HG03575 (cell line): ENCODE data around the gene CDH23.

ENCODE experiments used
- ATAC-seq: cut with Tn5 transposase; IDR thresholded peaks from one replicate; pipeline ENCODE4 v1.9.1; 2021; ENCODE audit not compliant: unreplicated experiment, insufficient number of reproducible peaks, low FRiP score; ENCODE audit errors: extremely low read depth

Gene CDH23

DNA sequence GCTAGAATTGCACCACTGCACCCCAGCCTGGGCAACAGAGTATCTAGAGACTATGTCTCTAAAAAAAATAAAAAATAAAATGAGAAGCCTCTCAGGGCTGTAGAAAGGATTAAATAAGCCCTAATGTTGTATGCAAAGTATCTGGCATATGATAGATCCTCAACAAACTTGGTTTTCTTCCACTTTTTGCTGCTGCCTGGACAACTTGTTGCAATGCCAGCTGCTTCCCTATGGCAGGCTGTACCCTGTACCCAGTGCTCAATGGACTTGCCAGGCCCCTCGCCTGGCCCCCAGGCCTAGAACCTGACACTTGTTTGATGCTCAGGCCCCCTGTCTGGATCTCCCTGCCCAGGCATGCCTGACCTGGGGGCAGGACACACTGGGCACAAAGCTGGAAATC, 28.5 kb upstream of the CDH23 start:
- no peak for ATAC-seq

- no peak for ATAC-seq
Observed at GRCh38 chr10:71368643-71369042, 28.1 kb upstream of the CDH23 start.

DNA sequence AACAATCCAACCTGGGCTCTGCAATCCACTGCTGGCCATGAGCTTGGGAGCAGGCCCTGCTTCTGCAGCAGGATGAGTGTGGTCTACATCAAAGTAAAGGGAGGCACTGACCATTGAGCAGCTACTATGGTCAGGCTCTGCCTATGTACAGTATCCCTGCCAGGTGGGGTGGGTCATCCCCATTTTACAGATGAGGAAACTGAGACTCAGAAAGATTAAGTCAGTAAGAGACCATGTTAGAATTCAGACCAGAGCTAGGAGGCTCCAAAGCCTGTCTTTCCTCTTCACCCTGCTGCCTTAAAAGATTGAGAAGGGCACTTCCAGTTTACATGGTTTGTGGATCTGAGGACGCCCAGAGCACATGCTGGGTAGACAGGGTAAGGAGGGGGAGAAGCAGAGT, 27.1 kb upstream of the CDH23 start:
- no peak for ATAC-seq

- ATAC-seq = no peak
Observed at GRCh38 chr10:71370031-71370430, 26.7 kb upstream of the CDH23 start.

- no peak for ATAC-seq
Observed at GRCh38 chr10:71371750-71372166, 25.0 kb upstream of the CDH23 start.

- ATAC-seq = peak; percentile 35
Observed at GRCh38 chr10:71372882-71373495, 23.7 kb upstream of the CDH23 start.

DNA sequence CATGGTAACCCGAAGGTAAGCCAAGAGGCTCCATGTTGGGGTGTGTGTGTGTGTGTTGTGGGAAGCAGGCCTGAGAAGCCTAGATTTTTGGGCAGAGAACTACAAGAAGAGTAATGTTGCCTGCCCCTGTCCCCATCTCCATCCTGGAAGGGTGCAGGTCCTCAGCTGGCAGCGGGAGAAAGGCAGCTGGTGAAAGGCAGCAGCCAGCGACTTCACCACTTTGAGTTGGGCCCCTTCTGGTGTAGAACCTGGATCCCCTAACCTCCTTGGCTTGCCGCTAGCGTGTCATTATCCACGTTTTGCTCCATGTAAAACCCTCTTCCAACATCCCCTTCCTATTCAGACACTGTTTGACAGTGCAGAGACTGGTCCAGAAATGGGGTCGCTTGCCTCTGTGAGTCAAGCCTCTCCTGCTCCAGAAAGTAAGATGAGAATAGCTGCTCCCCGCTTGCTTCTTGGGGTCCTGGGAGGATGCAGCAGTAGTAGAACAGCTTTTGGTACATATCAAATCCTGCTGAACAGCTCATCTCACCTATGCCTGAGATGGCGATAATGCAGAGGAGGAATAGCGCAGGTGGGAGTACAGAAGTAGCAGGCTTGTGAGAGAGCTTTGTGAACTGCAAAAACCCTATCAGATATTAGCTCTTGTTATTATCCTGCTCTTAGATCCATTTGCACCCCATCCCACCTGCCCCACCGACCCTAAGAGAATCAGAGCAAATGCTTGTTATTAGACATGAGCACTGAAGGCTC, 22.1 kb upstream of the CDH23 start:
- ATAC-seq = no peak

- ATAC-seq = no peak
Observed at GRCh38 chr10:71375952-71376351, 20.8 kb upstream of the CDH23 start.

DNA sequence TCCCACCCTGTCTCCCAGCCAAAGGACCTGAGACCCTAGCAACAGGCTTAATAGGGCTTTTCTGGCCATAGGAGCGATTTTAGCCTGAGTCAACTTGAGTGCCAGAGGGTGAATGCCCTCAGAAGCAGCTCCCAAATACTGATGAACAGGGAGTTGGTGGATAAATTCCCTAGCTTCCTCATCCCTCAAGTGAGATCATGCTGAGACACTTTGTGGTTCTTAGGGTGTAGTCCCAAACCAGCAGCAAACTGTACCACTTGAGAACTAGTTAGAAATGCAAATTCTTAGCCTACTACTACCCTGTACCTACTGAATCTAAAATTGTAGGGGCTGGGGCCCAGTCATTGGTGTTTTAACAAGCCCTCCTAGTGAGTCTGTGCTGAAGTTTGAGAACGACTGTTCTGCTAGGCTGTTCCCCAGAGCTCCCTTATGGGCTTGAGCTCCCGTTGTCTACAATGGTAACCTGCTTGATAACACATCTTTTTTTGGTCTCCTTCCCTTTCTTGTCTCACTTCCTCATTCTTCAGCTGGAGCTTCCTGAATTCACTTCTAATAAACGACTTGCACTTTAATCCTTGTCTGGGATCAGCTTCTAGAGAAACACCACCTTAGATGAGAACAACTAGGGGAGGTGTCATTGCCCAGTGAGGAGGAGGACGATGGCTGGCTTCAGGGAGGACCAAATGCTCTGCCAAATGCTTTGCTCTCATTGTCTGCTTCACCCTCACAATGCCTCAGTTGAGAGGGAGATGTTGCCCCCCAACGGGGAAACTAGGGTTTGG, 18.2 kb upstream of the CDH23 start:
- ATAC-seq = no peak

DNA sequence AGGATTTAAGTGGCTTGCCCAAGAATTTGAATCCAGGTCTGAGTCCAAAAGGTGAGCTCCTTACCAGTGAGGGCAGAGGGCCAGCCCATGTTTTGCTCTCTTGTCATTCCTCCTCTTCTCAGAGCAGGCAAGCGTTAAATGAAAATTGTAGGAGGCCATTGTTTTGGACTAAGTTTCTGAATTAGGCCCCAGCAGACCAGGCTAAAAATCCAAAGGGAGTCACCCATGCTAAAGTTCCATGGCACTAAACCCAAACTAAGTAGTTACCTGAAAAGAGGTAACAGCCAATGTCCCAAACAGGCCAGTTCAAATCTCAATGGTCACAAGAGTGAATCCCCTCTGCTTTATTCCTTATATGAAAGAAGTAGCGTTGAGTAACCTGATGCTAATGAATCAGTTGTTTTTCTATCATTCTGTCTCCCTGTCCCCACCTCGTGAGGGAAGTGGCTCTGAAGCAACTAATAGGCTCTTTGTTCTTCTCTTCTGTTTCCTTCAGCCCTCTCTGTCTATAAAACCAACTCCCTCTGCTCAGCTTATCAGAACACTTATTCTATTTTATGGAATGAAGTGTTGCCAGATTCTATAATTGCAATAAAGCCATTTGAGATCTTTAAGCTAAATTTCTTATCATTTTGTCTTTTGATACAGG, 17.5 kb upstream of the CDH23 start:
- ATAC-seq = no peak

- ATAC-seq = no peak
Observed at GRCh38 chr10:71380841-71381240, 15.9 kb upstream of the CDH23 start.

DNA sequence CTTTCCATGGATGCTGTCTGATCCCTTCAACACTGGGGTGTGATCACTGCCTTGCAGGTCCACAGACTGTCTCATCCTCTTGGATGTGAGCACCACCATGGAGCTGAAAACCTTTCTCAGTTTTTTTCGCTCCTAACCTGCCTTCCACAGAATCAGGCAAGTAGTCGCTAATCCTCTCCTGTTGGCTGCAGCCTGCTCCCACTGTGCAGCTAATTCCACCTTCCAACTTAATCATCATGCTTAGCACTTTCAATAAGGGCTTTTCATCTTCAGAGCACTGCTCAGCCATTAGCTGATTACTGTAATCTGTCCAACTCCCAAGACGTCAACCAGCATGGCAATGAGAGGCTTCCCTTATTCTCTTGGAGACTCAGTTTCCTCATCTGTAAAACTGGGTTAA, 15.1 kb upstream of the CDH23 start:
- ATAC-seq = no peak

DNA sequence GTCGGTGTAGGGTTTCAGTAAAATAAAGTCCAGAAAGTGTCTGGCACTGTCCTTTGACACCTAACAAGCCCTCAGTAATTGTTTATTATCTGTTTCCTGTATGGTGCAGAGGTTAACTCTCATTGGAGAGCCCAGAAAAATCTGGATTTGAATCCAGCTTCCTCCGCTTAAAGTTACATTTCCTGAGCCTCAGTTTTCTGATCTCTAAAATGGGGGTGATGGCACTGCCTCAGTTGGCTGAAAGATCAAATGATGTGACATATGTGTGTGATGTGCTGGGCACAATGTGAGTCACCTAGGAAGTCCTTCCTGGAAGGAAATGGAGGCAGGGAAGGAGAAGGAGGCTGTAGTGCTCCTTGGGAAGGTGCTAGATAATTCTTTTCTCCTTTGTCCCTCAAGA, 14.7 kb upstream of the CDH23 start:
- ATAC-seq = no peak

- ATAC-seq = no peak
Observed at GRCh38 chr10:71382757-71383156, 14.0 kb upstream of the CDH23 start.

GRCh38 chr10:71383972-71384687, 12.6 kb upstream of the CDH23 start:
- ATAC-seq = no peak

GRCh38 chr10:71388171-71388570, 8.5 kb upstream of the CDH23 start:
- no peak for ATAC-seq

- no peak for ATAC-seq
Observed at GRCh38 chr10:71388583-71389310, 8.0 kb upstream of the CDH23 start.

DNA sequence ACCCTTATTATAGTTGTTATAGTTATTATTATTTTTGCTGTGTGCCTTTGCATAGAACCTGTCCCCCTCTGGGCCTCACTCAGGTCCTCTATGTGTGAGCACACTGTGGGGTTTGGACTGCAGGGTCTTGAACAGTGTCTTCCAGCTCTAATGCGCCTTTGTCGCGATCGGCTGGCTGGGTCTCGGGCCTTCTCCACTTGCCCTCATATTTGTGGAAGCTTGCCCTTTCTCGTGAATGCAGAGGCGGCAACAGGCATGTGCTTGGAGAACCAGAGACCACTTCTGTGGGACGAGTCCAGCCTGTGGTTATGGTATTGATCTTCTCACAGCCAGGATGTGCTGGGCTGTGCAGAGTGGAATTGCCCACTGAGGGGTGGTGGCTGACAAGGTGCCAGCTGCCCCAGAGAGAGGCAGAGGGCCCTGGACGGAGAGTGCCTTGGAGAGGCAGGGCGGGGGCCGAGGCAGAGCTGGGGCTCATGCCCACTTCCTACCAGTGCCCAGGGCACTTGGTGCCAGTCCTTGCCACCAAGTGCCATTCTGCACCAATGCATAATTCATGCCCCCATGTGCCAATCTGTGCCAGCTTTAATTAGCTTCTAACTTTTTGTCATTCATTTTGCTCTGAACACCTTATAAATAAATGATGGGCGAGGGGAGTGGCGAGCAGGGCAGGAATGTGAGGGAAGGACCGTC, 6.8 kb upstream of the CDH23 start:
- no peak for ATAC-seq
